Epithelial cell of proximal tubule (primary cell): ENCODE results near the gene VPS33B. TPM values are rescaled to one million over a fixed set of nuclear protein-coding genes. Genes with fewer than 3 reads are reported as not detected.

Source experiments
- DNase-seq: peaks from one replicate; pipeline ENCODE4 v3.0.0-alpha.2; 2011; ENCODE audit warnings: low read depth
- H3K4me3 ChIP-seq: 2 replicates; pipeline ENCODE4 v1.5.1; 2011; ENCODE audit warnings: low read depth, mild to moderate bottlenecking, low read length
- total RNA-seq: library from RNA; depleted of rRNA; stranded (reverse); fragments of >200 nt; gene quantifications from 2 replicates; pipeline ENCODE4 v1.2.3, GENCODE V29; 2015
- TF ChIP-seq, protein P1 (sequence below): conservative IDR thresholded peaks from 2 replicates; pipeline ENCODE4 v1.5.1; 2012; ENCODE audit warnings: low read depth, mild to moderate bottlenecking, low read length

VPS33B gene
- total RNA-seq, 1 donor from 2014 or later, result 17.3 TPM

DNA sequence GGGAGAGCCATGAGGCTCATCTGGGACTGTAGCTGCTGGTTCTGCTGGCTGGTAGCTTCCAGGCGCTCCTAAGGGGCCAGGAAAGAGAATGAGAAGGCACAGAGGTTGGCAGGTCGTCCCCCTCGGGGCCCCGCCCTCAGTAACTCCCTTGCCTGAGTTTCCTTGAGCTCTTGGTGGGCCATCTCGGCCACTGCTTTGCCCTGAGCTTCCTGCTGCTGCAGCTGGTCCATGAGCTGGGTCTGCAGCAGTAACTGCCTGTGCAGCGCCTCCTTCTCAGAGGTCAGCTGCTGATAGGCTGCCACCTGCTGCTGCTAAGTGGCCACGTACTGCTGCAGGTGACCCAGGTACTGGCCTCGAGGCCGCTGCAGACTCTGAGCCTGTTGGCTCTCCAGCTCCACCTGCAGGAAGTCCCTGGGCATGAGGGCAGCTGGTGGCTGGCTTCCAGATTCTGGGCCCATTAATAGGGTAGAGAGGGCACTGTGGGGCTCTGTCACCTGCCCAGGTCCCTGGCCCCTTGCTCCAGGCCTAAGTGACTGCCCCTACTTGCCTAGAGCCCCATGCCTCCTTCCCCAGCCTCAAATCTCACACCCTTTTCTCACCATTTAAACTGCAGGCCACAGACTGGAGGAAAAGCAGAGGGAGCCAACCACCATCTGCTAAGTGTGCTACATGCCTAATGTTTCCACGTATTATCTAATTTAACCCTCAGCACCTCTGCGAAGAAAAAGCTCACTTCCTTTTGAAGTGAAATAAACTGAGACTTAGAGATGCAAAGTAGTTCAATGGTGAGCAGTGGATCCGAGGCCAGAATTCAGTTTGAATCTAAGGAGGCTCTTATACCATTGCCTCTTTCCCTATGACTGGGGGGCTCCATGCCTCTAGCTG lies 10.8 kb upstream of the VPS33B start:
- TF ChIP-seq, protein P1, sequence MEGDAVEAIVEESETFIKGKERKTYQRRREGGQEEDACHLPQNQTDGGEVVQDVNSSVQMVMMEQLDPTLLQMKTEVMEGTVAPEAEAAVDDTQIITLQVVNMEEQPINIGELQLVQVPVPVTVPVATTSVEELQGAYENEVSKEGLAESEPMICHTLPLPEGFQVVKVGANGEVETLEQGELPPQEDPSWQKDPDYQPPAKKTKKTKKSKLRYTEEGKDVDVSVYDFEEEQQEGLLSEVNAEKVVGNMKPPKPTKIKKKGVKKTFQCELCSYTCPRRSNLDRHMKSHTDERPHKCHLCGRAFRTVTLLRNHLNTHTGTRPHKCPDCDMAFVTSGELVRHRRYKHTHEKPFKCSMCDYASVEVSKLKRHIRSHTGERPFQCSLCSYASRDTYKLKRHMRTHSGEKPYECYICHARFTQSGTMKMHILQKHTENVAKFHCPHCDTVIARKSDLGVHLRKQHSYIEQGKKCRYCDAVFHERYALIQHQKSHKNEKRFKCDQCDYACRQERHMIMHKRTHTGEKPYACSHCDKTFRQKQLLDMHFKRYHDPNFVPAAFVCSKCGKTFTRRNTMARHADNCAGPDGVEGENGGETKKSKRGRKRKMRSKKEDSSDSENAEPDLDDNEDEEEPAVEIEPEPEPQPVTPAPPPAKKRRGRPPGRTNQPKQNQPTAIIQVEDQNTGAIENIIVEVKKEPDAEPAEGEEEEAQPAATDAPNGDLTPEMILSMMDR, result peak; percentile 74
- no peak for DNase-seq
- H3K4me3 ChIP-seq, result no peak overlapping the region

DNA sequence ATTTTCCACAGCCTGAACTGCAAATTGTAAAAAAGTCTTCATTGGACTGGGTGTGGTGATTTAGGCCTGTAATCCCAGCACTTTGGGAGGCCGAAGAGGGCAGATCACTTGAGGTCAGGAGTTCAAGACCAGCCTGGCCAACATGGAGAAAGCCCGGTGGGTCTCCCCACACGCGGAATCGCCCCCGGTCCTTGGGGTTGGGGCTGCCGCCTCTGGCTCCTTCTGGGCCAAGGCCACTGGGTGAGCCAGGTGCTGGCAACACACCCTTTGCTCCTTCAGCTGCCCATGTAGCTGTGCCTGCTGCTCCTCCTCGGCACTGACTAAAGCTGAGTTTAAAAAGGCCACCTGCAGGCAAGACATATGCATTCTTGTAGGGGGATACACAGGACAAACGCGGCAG lies 9.4 kb upstream of the VPS33B start:
- no peak overlapping the region for H3K4me3 ChIP-seq
- TF ChIP-seq, protein P1, result no peak
- no peak for DNase-seq

DNA sequence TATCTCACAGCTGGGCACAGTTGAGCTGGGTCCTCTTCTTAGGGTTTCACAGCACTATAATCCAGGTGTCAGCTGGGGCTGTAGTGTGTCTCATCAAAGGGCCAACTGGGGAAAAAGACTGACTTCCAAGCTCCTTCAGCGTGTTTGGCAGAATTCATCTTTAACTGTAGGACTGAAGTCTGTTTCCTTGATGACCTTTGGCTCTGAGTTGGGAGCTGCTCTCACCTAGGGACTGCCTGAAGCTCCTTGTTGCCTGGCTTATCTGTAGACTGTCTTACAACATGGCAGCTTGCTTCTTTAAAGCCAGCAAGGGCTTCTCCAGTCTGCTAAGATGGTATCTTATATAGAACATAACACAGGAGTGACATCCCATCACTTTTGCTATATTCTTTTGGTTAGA lies 5.3 kb upstream of the VPS33B start:
- TF ChIP-seq, protein P1, result no peak
- DNase-seq, result no peak
- H3K4me3 ChIP-seq, result no peak overlapping the region

DNA sequence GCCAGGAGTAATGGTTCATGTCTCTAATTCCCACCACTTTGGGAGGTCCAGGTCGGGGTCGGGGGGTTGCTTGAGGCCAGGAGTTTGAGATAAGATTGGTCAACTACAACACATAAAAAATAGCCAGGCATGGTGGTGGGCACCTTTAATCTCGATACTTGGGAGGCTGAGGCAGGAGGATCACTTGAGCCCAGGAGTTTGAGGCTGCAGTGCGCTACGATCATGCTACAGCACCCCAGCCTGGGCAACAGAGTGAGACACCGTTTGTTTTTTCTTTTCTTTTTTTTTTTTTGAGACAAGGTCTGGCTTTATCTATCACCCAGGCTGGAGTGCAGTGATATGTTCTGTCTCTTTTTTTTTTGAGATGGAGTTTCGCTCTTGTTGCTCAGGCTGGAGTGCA lies 1.3 kb upstream of the VPS33B start:
- TF ChIP-seq, protein P1, result no peak
- no peak for DNase-seq
- H3K4me3 ChIP-seq, result no peak overlapping the region

DNA sequence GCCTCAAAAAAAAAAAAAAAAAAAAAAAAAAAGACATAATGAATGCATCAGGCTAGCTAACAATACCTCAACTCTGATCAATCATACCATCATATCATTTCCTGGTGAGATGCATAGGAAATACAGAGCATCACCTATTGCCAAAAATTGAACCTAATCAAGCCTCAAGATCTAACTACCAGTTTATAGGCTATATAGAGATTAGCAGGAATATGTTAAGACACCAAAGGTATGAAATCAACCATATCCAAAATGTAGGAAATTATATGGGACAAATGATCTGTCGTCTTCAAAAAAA lies 387 bp upstream of the VPS33B start:
- DNase-seq, result no peak
- TF ChIP-seq, protein P1, result no peak

DNA sequence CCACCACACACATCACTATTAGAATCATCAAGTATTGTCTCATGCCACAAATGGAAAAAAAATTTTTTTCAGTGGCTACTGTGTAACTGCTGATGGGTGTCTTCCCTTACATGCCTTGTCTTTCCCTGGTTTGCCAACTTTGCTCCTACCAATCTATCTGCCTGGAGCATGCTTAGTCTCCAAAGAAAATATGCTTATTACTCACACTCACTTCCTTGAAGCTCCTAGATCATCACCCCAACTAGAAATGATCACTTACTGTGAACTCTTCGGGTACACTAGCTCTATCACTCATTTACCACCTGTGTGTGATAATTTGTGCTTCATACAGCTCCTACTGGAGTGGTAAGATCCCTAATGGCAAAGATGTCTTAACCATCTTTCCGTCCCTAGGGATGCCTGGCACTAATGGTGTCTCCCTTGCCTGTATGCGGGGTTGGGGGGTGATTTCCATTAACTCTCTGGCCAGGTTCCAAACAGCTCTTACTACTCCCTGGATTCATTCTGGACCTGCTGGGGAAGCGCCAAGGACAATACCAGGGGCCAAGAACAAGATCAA lies 799 bp downstream of the VPS33B start:
- TF ChIP-seq, protein P1, result no peak
- no peak for DNase-seq
- H3K4me3 ChIP-seq, result peak overlapping the region; percentile 88

More for the DNA sequence above, 387 bp upstream of the VPS33B start:
- peak overlapping the region; percentile 88 for H3K4me3 ChIP-seq

DNA sequence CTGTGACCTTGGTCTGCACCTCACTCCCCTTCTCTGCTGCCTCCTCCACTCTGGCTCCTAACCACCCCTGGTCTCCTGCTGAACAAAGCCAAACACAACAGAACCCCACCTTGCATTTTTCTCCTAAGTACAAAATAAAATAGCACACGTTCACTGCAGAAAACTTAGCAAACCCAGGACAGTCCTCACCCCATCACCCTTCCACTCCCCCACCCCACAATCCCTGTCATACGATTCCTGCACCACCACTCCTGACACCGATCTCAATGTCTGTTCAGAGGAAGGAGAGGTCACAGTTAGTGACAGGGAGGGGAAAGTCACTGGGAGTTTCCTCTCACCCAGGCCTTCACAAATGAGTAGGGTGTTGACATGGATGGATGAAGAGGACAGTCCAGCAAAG lies 4.2 kb downstream of the VPS33B start:
- TF ChIP-seq, protein P1, result no peak
- no peak for DNase-seq
- no peak overlapping the region for H3K4me3 ChIP-seq
